Caki2 (cell line): ENCODE data around the gene ELK4. TPM values are rescaled to one million over a fixed set of nuclear protein-coding genes. Genes with fewer than 3 reads are reported as not detected.

Experiments
- total RNA-seq: library from RNA; depleted of rRNA; stranded (reverse); fragments of >200 nt; shearing (Covaris generic); gene quantifications from 2 replicates; pipeline ENCODE4 v1.2.3, GENCODE V29; 2014; ENCODE audit warnings: low replicate concordance; rRNA removed

The ELK4 gene
- total RNA-seq, 1 experiment from 2014 or later = 16.1 TPM

Other genes with a start within 250 kb of the ELK4 start
- 0.27 TPM in 1 of 2 replicates, not detected in the other for gene LEMD1, start 210.0 kb downstream of the ELK4 start, total RNA-seq
- 0.07 and 0.78 TPM in 2 replicates for gene BLACAT1, start 176.0 kb downstream of the ELK4 start, total RNA-seq
- gene CDK18, start 127.3 kb downstream of the ELK4 start, total RNA-seq = 4.5 and 17.4 TPM in 2 replicates
- 2.2 and 2.3 TPM in 2 replicates for gene SLC45A3, start 48.5 kb upstream of the ELK4 start, total RNA-seq
- 106 and 109 TPM in 2 replicates for gene NUCKS1, start 118.2 kb upstream of the ELK4 start, total RNA-seq
- 2.0 and 4.0 TPM in 2 replicates for gene RAB29, start 143.5 kb upstream of the ELK4 start, total RNA-seq
- gene SLC41A1, start 181.2 kb upstream of the ELK4 start, total RNA-seq = 4.7 and 15.0 TPM in 2 replicates
- gene PM20D1, start 218.1 kb upstream of the ELK4 start, total RNA-seq = not detected in 2 replicates